H1 (cell line): ENCODE data around the gene SLC41A2. TPM values are rescaled to one million over a fixed set of nuclear protein-coding genes. Genes with fewer than 3 reads are reported as not detected.

Source experiments
- CTCF ChIA-PET: fragments of 300-600 bp; sonication (Branson Sonifier 250); formaldehyde crosslinking; loops from one replicate; lab custom pipeline; 2021; ENCODE audit not compliant: partially characterized antibody; lab: Charles Lee
- POLR2A ChIA-PET: fragments of 300-600 bp; sonication (Branson Sonifier 250); formaldehyde crosslinking; loops from one replicate; lab custom pipeline; 2021; ENCODE audit warnings: inconsistent platforms; ENCODE audit not compliant: partially characterized antibody; lab: Charles Lee
- DNase-seq, 2 experiments: peaks; one replicate each; pipeline versions ENCODE4 v3.0.0 to v3.0.0-alpha.2; 2010 to 2022; ENCODE audit warnings: low spot score in 2 of 2, low read depth in 1 of 2, mixed read lengths in 1 of 2
- FAIRE-seq: peaks from 2 replicates; lab custom pipeline; 2011; peaks lifted over from hg19 to GRCh38; lab: Jason Lieb, UNC
- H2AFZ ChIP-seq: 2 replicates; pipeline ENCODE4 v1.8.1; 2012; ENCODE audit warnings: low read length, inconsistent platforms
- H2AK5ac ChIP-seq: 2 replicates; pipeline ENCODE4 v1.6.1; 2013; ENCODE audit warnings: low read depth, low read length
- H2BK120ac ChIP-seq: replicated peaks from 2 replicates; pipeline ENCODE3; 2013; ENCODE audit warnings: low read depth, low read length, inconsistent platforms
- H2BK12ac ChIP-seq: 2 replicates; pipeline ENCODE4 v1.6.1; 2013; ENCODE audit warnings: low read depth, low read length
- H2BK15ac ChIP-seq: 2 replicates; pipeline ENCODE4 v1.6.1; 2013; ENCODE audit warnings: low read length
- H2BK20ac ChIP-seq: 2 replicates; pipeline ENCODE4 v1.6.1; 2013; ENCODE audit warnings: low read length
- H2BK5ac ChIP-seq: 2 replicates; pipeline ENCODE4 v1.6.1; 2013; ENCODE audit warnings: low read depth, low read length
- H3K14ac ChIP-seq: 2 replicates; pipeline ENCODE4 v1.6.1; 2013; ENCODE audit warnings: inconsistent platforms; ENCODE audit not compliant: insufficient read length
- H3K18ac ChIP-seq: 2 replicates; pipeline ENCODE4 v1.6.1; 2013; ENCODE audit warnings: low read length; ENCODE audit errors: extremely low read depth
- H3K23ac ChIP-seq: 2 replicates; pipeline ENCODE4 v1.6.1; 2013; ENCODE audit warnings: inconsistent platforms; ENCODE audit not compliant: insufficient read length
- H3K23me2 ChIP-seq: 2 replicates; pipeline ENCODE4 v1.6.1; 2013; ENCODE audit warnings: low read depth, low read length
- H3K27ac ChIP-seq: 2 replicates; pipeline ENCODE4 v1.6.1; 2011; ENCODE audit warnings: low read depth, low read length, inconsistent platforms
- H3K27me3 ChIP-seq, 4 experiments: replicated peaks in 1 of 4; 1 replicate in 1 of 4; 2 replicates in 3 of 4; pipeline versions ENCODE4 v1.6.1 to v1.8.1; 2011 to 2013; ENCODE audit warnings: low read length in 3 of 4, mild to moderate bottlenecking in 3 of 4, inconsistent platforms in 2 of 4, mixed read lengths in 2 of 4, moderate library complexity in 1 of 4; ENCODE audit not compliant: control insufficient read depth in 3 of 4, insufficient read depth in 3 of 4; ENCODE audit errors: extremely low read depth in 1 of 4
- H3K36me3 ChIP-seq, 4 experiments: 2 replicates each; pipeline versions ENCODE4 v1.6.1 to v1.8.1; 2011 to 2013; ENCODE audit warnings: mild to moderate bottlenecking in 4 of 4, low read length in 3 of 4, moderate library complexity in 2 of 4, control low read depth in 1 of 4, inconsistent platforms in 1 of 4; ENCODE audit not compliant: insufficient read depth in 4 of 4, control insufficient read depth in 2 of 4
- H3K4ac ChIP-seq: replicated peaks from 2 replicates; pipeline ENCODE3; 2013; ENCODE audit warnings: low read length, low read depth, mixed read lengths, inconsistent platforms; ENCODE audit not compliant: insufficient read length
- H3K4me1 ChIP-seq, 4 experiments: replicated peaks in 1 of 4; 1 replicate in 1 of 4; 2 replicates in 3 of 4; pipeline versions ENCODE4 v1.6.1 to v1.8.1; 2011 to 2013; ENCODE audit warnings: low read length in 3 of 4, inconsistent platforms in 2 of 4, mixed read lengths in 1 of 4; ENCODE audit not compliant: insufficient read depth in 4 of 4, control insufficient read depth in 3 of 4
- H3K4me2 ChIP-seq, 2 experiments: 2 replicates each; pipeline versions ENCODE4 v1.6.1 to v1.8.1; 2011 to 2013; ENCODE audit warnings: low read depth in 2 of 2, low read length in 2 of 2, control low read depth in 1 of 2, inconsistent platforms in 1 of 2, mild to moderate bottlenecking in 1 of 2; ENCODE audit not compliant: insufficient read depth in 1 of 2
- H3K4me3 ChIP-seq, 4 experiments: fragments of 200-600, 300-600 bp in 1 of 4; sonication (generic), shearing (Covaris generic), sonication (Bioruptor Twin) in 1 of 4; 2 replicates each; pipeline versions ENCODE4 v1.5.1 to v1.8.1; 2011 to 2016; ENCODE audit warnings: low read length in 4 of 4, low read depth in 3 of 4, control low read depth in 2 of 4, inconsistent platforms in 2 of 4, mild to moderate bottlenecking in 2 of 4, mixed read lengths in 1 of 4, moderate library complexity in 1 of 4; ENCODE audit not compliant: insufficient read depth in 2 of 4; ENCODE audit errors: extremely low read depth in 1 of 4
- H3K56ac ChIP-seq: replicated peaks from 2 replicates; pipeline ENCODE3; 2013; ENCODE audit warnings: low read depth, mild to moderate bottlenecking, mixed read lengths, low read length, inconsistent platforms; ENCODE audit not compliant: insufficient read length
- H3K79me1 ChIP-seq: 2 replicates; pipeline ENCODE4 v1.6.1; 2013; ENCODE audit warnings: low read depth, low read length, control low read depth
- H3K79me2 ChIP-seq, 2 experiments: 2 replicates each; pipeline versions ENCODE4 v1.6.1 to v1.8.1; 2012 to 2013; ENCODE audit warnings: low read length in 2 of 2, mild to moderate bottlenecking in 2 of 2, inconsistent platforms in 1 of 2; ENCODE audit not compliant: insufficient read depth in 2 of 2, control insufficient read depth in 1 of 2
- H3K9ac ChIP-seq, 4 experiments: replicated peaks in 1 of 4; 1 replicate in 1 of 4; 2 replicates in 3 of 4; pipeline versions ENCODE4 v1.6.1 to v1.8.1; 2011 to 2013; ENCODE audit warnings: low read depth in 3 of 4, low read length in 3 of 4, control low read depth in 2 of 4, mild to moderate bottlenecking in 2 of 4, moderate library complexity in 2 of 4, inconsistent platforms in 1 of 4; ENCODE audit errors: extremely low read depth in 1 of 4
- H3K9me3 ChIP-seq, 2 experiments: 2 replicates each; pipeline versions ENCODE4 v1.6.1 to v1.8.1; 2012 to 2013; ENCODE audit warnings: mild to moderate bottlenecking in 2 of 2, moderate library complexity in 2 of 2, control low read depth in 1 of 2, inconsistent platforms in 1 of 2, low read depth in 1 of 2, low read length in 1 of 2, mixed read lengths in 1 of 2; ENCODE audit not compliant: insufficient read depth in 2 of 2
- H4K20me1 ChIP-seq, 2 experiments: replicated peaks in 1 of 2; 2 replicates each; pipeline versions ENCODE3 to v1.8.1; 2011 to 2013; ENCODE audit warnings: inconsistent platforms in 2 of 2, low read length in 2 of 2, mild to moderate bottlenecking in 1 of 2; ENCODE audit not compliant: insufficient read depth in 2 of 2, control insufficient read depth in 1 of 2
- H4K5ac ChIP-seq: 2 replicates; pipeline ENCODE4 v1.6.1; 2013; ENCODE audit warnings: low read length, low read depth, mixed read lengths, inconsistent platforms; ENCODE audit not compliant: insufficient read length
- H4K8ac ChIP-seq: 2 replicates; pipeline ENCODE4 v1.8.0; 2013; ENCODE audit warnings: mild to moderate bottlenecking, moderate library complexity, low read length, inconsistent platforms; ENCODE audit not compliant: insufficient read depth; ENCODE audit errors: extremely low read depth
- H4K91ac ChIP-seq: replicated peaks from 2 replicates; pipeline ENCODE3; 2013; ENCODE audit warnings: low read length, mixed read lengths, inconsistent platforms; ENCODE audit not compliant: insufficient read length
- EZH2 ChIP-seq: fragments of 200-600 bp; sonication (generic); IDR thresholded peaks from 2 replicates; pipeline ENCODE4 v1.7.1; 2012; ENCODE audit warnings: low read depth, mild to moderate bottlenecking, moderate library complexity, low read length, inconsistent platforms; ENCODE audit not compliant: severe bottlenecking
- NANOG ChIP-seq: IDR thresholded peaks from 2 replicates; pipeline ENCODE4 v1.6.1; 2011; ENCODE audit warnings: low read length, low read depth, mild to moderate bottlenecking, inconsistent platforms; ENCODE audit not compliant: insufficient read depth, poor library complexity, severe bottlenecking
- POLR2A ChIP-seq, 2 experiments: IDR thresholded peaks; 1 replicate in 1 of 2; 2 replicates in 1 of 2; pipeline ENCODE4 v1.6.1; 2011; ENCODE audit warnings: low read depth in 2 of 2, low read length in 2 of 2, mild to moderate bottlenecking in 2 of 2; ENCODE audit errors: control extremely low read depth in 1 of 2
- POLR2AphosphoS5 ChIP-seq: IDR thresholded peaks from 2 replicates; pipeline ENCODE4 v1.6.1; 2011; ENCODE audit warnings: low read depth, low read length
- WGBS, 2 experiments: shearing (Covaris generic) in 1 of 2; methylation state at CpG; one replicate each; pipeline versions ENCODE4 v1.1.6 to v1.1.7; 2013 to 2015; ENCODE audit warnings: low lambda C conversion rate in 2 of 2, mixed read lengths in 2 of 2, inconsistent platforms in 1 of 2, low coverage in 1 of 2, missing lambda C conversion rate in 1 of 2; ENCODE audit not compliant: insufficient replicate concordance in 2 of 2, insufficient coverage in 1 of 2, insufficient read length in 1 of 2; ENCODE audit errors: extremely low coverage in 1 of 2, missing lambda C conversion rate in 1 of 2; 5-methylcytosine and 5-hydroxymethylcytosine counted together
- polyA plus RNA-seq, 7 experiments: library from polyadenylated mRNA; depleted of rRNA in 3 of 7; stranded (reverse) in 5 of 7; unstranded in 2 of 7; fragments of >200 nt in 5 of 7; fragments of 200-250 nt in 2 of 7; gene quantifications; 1 replicate in 5 of 7; 2 replicates in 1 of 7; 4 replicates in 1 of 7; pipeline versions ENCODE4 v1.2.1 to v1.2.3, GENCODE V29; 2011 to 2013; ENCODE audit warnings: missing spikeins in 2 of 7, mixed read lengths in 2 of 7
- total RNA-seq: library from RNA; stranded (reverse); fragmentation: NEBNext Ultra II Directional; extraction: Animal tissue kit (Norgen Biotek cat#: 25700); gene quantifications from 2 replicates; pipeline ENCODE4 v1.2.1, GENCODE V29; 2021

SLC41A2 gene
- total and polyA plus RNA-seq, 2 of the 8 experiments (the other 6 are each of a cell fraction or from before 2014, with no cell fraction given): 0.79 to 3.0 TPM

DNA sequence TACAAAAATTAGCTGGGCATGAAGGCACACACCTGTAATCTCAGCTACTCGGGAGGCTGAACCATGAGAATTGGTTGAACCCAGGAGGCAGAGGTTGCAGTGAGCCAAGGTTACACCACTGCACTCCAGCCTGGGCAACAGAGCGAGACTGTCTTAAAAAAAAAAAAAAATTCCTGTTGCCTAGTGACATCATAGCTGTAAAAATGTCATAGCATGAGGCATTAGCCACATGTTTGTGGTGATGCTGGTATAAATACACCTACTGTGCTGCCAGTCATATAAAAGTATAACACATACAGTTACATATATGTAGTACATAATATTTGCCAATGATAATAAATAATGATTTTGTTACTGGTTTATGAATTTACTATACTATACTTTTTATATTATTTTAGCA, 22.2 kb downstream of the SLC41A2 start:
- Histone ChIP-seq H2AFZ (no peak overlapping the region), H2BK15ac (no peak overlapping the region), H3K27ac (no peak overlapping the region), H3K18ac (no peak overlapping the region), H4K8ac (no peak overlapping the region), H3K9ac (no peak overlapping the region), H3K23me2 (no peaks in the 10 kb centered on the region), H3K36me3 (no peaks in the 10 kb centered on the region), H3K79me1 (no peaks in the 10 kb centered on the region), H2BK20ac (no peak overlapping the region), H4K20me1 (no peaks in the 10 kb centered on the region), H3K4me3 (no peak overlapping the region), H3K4me2 (no peak overlapping the region), H2AK5ac (no peak overlapping the region), H2BK120ac (no peak overlapping the region), H3K79me2 (no peaks in the 10 kb centered on the region), H3K14ac (no peak overlapping the region), H4K5ac (no peak overlapping the region), H3K27me3 (no peaks in the 10 kb centered on the region), H4K91ac (no peak overlapping the region), H3K23ac (no peak overlapping the region), H3K4ac (no peak overlapping the region), H3K9me3 (no peaks in the 10 kb centered on the region), H3K56ac (no peak overlapping the region), H2BK12ac (no peak overlapping the region), H2BK5ac (no peak overlapping the region), H3K4me1 (no peaks in the 10 kb centered on the region)
- no peak for FAIRE-seq
- ChIA-PET POLR2A (no interaction called here), CTCF (interaction anchor here (0.8 kb wide), 1 partner anchor 119 kb away, joined by 3 read pairs; no protein-coding TSS in a partner anchor)
- TF ChIP-seq EZH2 (no peak), POLR2A (IDR thresholded peaks at IDR 0.05; ENCODE audit: control extremely low read depth in 1 of 2, low read depth in 2 of 2, low read length in 2 of 2) (no peak), NANOG (no peak), POLR2AphosphoS5 (no peak)
- DNase-seq: no peak
- 82% methylated on average over 2 of the region's 2 CpGs; no CpG with 5 or more reads in 1 of the 2 experiments for WGBS, 2 experiments
